Amniotic stem cell (primary cell): ENCODE measurements around the gene SRRM5.
"Not testable (repeated sequence)": the region's sequence is repeated elsewhere in the genome, so short reads cannot be mapped to it uniquely, and the experiment has no call there.

Experiments used
- DNase-seq: peaks from one replicate; lab custom pipeline; 2025; lab: John Stamatoyannopoulos, UW

The SRRM5 gene

GRCh38 chr19:43638214-43638994 lies 26.5 kb downstream of the SRRM5 start:
- no peak for DNase-seq

DNA sequence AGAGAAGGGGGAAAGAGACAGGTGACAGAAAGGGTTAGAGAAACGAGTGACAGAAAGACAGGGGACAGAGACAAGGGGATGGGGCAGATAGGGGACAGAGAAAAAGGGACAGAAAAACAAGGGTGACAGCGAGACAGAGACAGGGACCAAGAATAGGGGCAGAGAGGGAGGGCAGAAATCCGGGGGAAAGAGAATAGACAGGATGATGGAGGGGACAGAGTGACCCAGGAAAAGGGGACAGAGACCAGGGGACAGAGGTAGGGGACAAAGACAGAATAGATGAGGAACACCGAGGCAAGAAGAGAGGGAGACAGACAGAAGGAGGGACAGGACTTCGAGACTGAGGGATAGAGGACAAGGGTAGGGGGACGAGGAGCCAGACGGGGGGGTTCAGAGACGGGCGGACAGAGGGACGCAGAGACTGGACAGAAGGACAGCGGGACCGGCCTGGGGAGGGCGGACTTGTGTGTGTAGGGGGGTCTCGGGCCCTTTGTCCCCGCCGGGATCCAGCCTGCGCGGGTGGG lies 27.2 kb downstream of the SRRM5 start:
- no peak for DNase-seq

DNA sequence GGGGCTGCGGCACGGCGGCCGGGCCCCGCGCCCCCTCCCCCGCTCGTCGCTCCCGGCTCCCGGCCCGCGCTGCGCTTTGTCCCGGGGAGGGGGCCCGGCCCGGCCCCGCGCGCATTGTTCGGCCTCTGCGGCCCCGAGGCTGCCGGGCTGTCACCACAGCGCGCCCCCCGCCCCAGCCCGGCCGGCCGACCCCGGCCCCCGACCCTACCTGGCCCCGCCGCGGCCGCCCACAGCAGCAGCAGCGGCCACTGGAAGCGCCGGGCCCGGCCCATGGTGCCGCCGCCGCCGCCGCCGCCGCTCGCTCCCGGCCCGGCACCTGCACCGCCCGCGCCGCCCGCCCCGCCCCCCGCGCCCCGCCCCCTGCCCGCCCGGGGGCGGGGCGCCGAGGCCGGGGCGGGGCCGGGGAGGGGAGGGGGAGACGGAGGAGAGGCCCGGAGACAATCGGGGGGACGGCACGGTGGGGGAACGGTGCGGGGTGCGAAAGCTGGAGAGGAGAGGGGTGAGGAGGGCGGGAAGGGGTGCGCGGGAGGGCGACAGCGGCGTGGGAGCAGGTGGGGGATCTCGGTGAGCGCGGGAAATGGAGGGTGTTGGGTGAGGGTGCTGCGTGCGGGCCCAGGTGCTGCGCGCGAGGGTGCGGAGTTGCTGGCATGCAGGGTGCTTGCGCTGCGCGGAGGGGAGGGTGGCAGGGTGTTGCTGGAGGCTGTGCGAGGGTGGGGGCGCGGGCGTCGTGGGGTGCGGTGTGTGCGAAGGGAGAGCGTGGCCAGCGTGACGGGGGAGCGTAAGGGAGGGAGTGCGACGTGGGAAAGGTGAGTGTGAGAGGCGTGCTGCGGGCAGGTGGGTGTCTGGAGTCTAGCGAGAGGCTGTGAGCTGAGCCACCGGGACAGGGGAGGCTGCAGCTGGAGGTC lies 27.9 kb downstream of the SRRM5 start, which contains the start of gene CADM4:
TSS of gene CADM4 (minus strand) at position 332 of the 905 bp plus-strand sequence. CDS start at position 272, 60 bp downstream.
- no peak for DNase-seq

DNA sequence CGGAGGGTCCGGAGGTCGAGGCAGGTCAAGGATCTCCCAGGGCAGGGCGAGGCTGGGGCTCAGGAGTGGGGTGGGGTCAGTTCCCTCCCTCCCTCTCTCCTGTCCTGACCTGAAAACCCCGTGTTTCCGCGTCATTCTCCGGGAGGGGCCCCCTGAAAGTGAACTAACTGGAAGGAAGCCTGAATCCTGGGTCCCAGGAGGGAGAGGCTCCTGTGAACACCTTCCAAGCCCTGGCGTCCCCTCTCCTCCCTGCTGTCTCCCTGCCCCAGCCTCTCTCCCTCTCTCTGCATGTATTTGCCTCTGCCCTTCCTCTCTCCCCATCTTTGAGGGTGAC lies 28.5 kb downstream of the SRRM5 start:
- no peak for DNase-seq

DNA sequence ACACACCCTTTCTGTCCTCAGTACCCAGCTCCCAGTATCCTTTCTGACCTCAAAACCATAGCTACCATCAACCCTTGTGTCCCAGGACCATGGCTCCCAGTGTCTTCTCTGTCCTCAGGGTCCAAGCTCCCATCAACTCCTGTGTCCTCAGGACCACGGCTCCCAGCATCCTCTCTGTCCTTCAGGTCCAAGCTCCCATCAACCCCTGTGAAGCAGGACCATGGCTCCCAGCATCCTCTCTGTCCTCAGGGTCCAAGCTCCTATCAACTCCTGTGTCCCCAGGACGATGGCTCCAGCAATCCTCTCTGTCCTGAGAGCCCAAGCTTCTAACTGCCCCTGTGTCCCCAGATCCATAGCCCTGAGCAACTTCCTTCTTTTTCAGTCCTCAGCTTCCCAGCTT lies 29.4 kb downstream of the SRRM5 start:
- DNase-seq: no peak

- DNase-seq: no peak
Measured at GRCh38 chr19:43642531-43642930, 30.6 kb downstream of the SRRM5 start.

- DNase-seq: no peak
Measured at GRCh38 chr19:43643326-43643725, 31.4 kb downstream of the SRRM5 start.

DNA sequence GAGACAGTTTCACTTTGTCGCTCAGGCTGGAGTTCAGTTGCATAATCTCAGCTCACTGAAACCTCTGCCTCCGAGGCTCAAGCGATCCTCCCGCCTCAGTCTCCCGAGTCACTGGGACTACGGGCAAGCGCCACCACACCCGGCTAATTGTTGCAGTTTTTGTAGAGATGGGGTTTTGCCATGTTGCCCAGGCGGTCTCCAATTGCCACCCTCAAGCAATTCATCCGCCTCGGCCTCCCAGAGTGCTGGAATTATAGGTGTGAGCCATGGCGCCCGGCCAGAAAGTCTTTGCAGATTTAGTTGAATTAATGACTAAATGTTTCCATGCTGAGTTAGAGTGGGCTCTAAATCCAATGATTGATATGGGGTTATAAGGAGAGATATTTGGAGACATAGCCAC lies 32.3 kb downstream of the SRRM5 start:
- DNase-seq: no peak

GRCh38 chr19:43648633-43649032 lies 36.7 kb downstream of the SRRM5 start:
- DNase-seq: no peak

DNA sequence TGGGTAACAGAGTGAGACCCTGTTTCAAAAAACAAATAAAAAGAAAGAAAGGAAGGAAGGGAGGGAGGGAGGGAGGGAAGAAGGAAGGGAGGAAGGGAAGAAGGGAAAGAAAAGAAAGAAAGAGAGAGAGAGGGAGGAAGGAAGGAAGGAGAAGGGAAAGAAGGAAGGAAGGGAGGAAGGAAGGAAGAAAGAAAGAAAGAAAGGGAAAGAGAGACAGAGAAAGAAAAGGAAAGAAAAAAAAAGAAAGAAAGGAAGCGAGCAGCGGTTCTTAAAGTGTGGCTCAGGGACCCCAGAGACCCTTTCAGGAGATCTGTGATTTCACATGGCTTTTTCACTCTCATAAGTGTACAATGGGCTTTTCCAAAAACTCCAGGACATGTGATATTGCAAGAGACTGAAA lies 37.6 kb downstream of the SRRM5 start:
- DNase-seq: no peak

- not testable (repeated sequence) for DNase-seq
Measured at GRCh38 chr19:43650276-43650675, 38.4 kb downstream of the SRRM5 start.

DNA sequence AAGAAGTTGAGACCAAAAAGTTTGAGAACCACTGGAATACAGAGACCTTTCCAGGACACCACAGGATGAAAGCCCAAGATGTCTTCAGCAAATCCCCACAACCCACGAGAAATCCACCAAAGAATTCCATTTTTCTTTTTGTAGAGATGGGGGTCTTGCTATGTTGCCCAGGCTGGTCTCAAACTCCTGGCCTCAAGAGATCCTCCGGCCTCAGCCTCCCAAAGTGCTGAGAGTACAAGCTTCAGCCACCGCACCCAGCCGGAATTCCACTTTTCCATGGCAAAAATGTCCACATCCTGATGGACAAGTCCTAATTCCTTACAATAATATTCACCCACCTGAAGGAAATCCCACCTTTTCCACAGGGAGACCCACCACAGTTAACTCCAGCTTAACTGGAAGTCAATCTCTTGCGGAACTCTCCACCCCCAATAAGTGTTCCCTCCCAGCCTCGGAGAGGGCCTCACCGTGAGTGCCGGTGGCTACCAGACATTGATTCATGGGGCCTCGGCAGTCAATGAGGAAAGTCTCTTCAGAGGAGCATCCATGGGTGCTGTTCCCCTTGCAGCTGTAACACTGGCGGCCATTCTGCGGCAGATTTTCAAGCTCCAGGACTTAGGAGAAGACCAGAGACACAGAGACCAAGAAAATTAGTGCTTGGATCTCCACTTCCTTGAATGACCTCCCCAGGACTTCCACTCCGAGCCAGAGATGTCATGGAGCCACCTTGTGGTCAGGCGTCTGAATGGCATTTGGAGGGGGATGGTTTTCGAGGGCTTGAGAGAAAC lies 40.1 kb downstream of the SRRM5 start:
- DNase-seq: no peak

DNA sequence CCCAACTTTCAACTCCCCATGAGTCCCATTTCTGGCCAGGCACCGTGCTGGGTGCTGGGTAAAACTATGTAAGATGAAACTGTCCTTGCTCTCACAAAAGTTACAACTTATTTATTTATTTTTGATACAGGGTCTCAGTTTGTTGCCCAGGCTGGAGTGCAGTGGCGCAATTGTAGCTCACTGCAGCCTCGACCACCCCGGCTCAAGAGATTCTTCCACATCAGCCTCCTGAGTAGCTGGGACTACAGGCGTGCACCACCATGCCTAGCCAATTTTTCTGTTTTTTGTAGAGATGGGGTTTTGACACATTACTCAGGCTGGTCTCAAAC lies 40.6 kb downstream of the SRRM5 start:
- no peak for DNase-seq

- no peak for DNase-seq
Measured at GRCh38 chr19:43656436-43656835, 44.5 kb downstream of the SRRM5 start.

DNA sequence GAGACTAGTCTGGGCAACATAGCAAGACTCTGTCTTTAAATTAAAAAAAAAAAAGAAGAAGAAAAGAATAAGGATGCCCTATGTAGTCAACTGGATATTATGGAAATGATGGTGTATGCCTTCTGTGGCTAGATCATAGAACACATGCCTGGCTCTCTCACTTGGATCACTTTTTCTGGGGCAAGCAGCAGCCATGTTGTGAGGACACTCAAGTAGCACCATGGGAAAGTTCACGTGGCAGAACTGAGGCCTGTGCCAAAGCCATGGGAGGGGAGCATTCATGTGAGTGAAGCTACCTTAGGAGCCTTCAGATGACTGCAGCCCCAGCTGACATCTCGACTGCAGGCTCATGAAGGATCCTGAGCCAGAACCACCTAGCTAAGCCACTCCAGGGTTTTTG lies 46.1 kb downstream of the SRRM5 start:
- no peak for DNase-seq

- no peak for DNase-seq
Measured at GRCh38 chr19:43658494-43658893, 46.6 kb downstream of the SRRM5 start.

DNA sequence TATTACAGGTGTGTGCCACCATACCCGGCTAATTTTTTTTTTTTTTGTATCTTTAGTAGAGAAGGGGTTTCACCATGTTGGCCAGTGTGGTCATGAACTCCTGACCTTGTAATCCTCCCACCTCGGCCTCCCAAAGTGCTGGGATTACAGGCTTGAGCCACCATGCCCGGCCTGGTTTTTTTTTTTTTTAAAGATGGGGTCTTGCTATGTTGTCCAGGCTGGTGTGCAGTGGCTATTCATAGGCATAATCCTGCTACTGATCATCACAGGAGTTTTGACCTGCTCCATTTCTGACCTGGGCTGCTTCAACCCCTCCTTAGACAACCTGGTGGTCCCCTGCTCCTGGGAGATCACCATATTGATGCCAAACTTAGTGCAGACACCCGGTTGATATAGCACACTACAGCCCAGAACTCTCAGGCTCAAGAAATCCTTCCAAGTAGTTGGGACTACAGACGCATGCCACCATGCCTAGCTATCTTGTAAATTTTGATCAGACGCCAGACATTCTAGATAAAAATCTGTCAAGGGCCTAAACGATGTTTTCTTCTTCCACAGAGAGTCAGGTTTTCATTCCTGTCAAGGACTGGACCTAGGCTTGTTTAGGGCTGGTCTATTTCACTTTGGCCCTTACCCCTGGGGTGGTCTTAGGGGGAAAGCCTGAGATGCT lies 48.5 kb downstream of the SRRM5 start:
- DNase-seq: no peak

- no peak for DNase-seq
Measured at GRCh38 chr19:43660971-43661360, 49.1 kb downstream of the SRRM5 start.

DNA sequence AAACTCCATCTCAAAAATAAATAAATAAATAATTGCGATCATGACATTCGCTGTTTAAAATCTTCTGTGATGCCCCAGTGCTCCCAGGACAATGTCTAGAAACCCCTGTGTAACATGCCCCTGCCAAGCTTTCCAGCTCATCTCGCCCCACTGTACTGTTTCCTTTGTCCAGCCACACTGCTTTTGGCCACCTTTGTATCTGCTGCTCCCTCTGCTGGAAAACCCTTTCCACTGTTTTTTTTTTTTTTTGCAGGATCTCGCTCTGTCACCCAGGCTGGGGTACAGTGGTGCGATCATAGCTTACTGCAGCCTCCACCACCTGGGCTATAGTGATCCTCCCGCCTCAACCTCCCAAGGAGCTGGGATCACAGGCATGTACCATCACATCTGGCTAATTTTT lies 50.6 kb downstream of the SRRM5 start:
- no peak for DNase-seq

DNA sequence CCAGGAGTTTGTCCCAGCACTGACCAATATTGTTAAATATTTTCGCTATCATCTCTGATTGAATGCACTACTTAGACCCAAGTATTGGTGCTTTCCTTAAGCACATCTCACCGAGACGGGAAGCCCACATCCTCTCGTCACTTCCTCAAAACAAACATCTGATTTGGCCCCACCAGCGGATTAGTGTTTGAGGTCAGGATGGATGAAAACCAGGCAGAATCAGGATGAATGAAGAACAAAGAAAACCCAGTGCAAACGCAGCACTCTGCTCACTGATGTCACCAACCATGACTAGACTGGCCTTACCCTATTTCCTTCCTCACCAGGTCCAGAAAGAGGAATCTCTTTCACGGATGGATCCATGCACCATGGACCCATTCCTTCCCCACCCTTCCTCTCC lies 52.1 kb downstream of the SRRM5 start:
- DNase-seq: no peak
